ENCODE data around the gene MYLK. TPM values are rescaled to one million over a fixed set of nuclear protein-coding genes. Genes with fewer than 3 reads are reported as not detected.

The MYLK gene
- total and polyA plus RNA-seq, 2 of the 4 experiments (the other 2 are of a cell fraction): 299 to 484 TPM

- Histone ChIP-seq H3K4me2 (ENCODE audit: low read depth, low read length) (no peak overlapping the region), H3K27me3 (ENCODE audit: control insufficient read depth, insufficient read depth, low read length) (no peaks in the 10 kb centered on the region), H4K8ac (ENCODE audit: low read depth in 2 of 2, low read length in 2 of 2) (no peak overlapping the region), H2AK9ac (replicated peaks; ENCODE audit: low read depth, low read length, poor library complexity) (no peak overlapping the region), H2BK20ac (ENCODE audit: low read depth, low read length) (no peak overlapping the region), H3K4me1 (ENCODE audit: control insufficient read depth, insufficient read depth, low read length) (peaks cover 34% of the 10 kb centered on the region), H3K9me1 (ENCODE audit: insufficient read depth, low read length) (peaks cover 30% of the 10 kb centered on the region), H3K9me3 (ENCODE audit: control insufficient read depth, insufficient read depth, low read length) (no peaks in the 10 kb centered on the region), H3K36me3 (ENCODE audit: control insufficient read depth, insufficient read depth, low read length) (peaks cover 76% of the 10 kb centered on the region), H2BK120ac (ENCODE audit: low read depth, low read length) (no peak overlapping the region), H2AFZ (replicated peaks; ENCODE audit: low read length, poor library complexity) (no peak overlapping the region), H3K23ac (ENCODE audit: low read depth, low read length) (no peak overlapping the region), H4K91ac (ENCODE audit: insufficient read depth, low read depth, low read length) (no peak overlapping the region), H3K14ac (replicated peaks; ENCODE audit: low read depth, low read length) (no peak overlapping the region), H3K4me3 (ENCODE audit: insufficient read depth, low read depth, low read length) (no peak overlapping the region), H2BK5ac (ENCODE audit: low read depth, low read length, poor library complexity, severe bottlenecking) (no peak overlapping the region), H4K5ac (ENCODE audit: low read depth, low read length) (no peak overlapping the region), H3K56ac (ENCODE audit: extremely low read depth, insufficient read depth, low read length) (no peak overlapping the region), H3K4ac (ENCODE audit: low read depth, low read length) (no peak overlapping the region), H3K18ac (ENCODE audit: low read depth, low read length) (no peak overlapping the region), H3K9ac (ENCODE audit: low read depth, low read length) (no peak overlapping the region), H2AK5ac (ENCODE audit: low read depth, low read length) (no peak overlapping the region), H2BK15ac (ENCODE audit: low read depth, low read length) (no peak overlapping the region), H3K79me1 (ENCODE audit: low read depth in 1 of 2, low read length in 2 of 2) (peaks cover 7 to 51% of the 10 kb centered on the region in 2 experiments; a peak in 3 of 4 replicates), H3K27ac (ENCODE audit: insufficient read depth, low read length) (no peak overlapping the region), H4K20me1 (ENCODE audit: insufficient read depth, low read length) (peaks cover 1% of the 10 kb centered on the region)
- no TSS peak for BruUV-seq (replicated peaks)
- no peak for DNase-seq
- in situ Hi-C loops (cut with MboI; ENCODE audit: low sequenced_read_pairs): no loop called here
- ATAC-seq (ENCODE audit: low read depth): no peak
- WGBS, 2 experiments (ENCODE audit: extremely low coverage in 2 of 2, insufficient read length in 1 of 2): 100% methylated on average over 1 of the region's 7 CpGs; no CpG with 5 or more reads in 1 of the 2 experiments
- ChIA-PET POLR2A (ENCODE audit: unreplicated experiment) (no interaction called here), CTCF (no interaction called here)
- intact Hi-C loops (cut with micrococcal nuclease): no loop called here
- TF ChIP-seq, protein P1, sequence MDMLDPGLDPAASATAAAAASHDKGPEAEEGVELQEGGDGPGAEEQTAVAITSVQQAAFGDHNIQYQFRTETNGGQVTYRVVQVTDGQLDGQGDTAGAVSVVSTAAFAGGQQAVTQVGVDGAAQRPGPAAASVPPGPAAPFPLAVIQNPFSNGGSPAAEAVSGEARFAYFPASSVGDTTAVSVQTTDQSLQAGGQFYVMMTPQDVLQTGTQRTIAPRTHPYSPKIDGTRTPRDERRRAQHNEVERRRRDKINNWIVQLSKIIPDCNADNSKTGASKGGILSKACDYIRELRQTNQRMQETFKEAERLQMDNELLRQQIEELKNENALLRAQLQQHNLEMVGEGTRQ (IDR thresholded peaks at IDR 0.05; ENCODE audit: low read depth, low read length): no peak
- TF ChIP-seq RAD21 (IDR thresholded peaks at IDR 0.05; ENCODE audit: low read length) (no peak), MAZ (IDR thresholded peaks at IDR 0.05; ENCODE audit: borderline replicate concordance, low read depth, low read length) (no peak), BHLHE40 (IDR thresholded peaks at IDR 0.05; ENCODE audit: low read depth, low read length) (no peak), POLR2A (IDR thresholded peaks at IDR 0.05; ENCODE audit: low read depth, low read length) (no peak), ELK1 (IDR thresholded peaks at IDR 0.05; ENCODE audit: borderline replicate concordance, low read depth, low read length) (no peak), RCOR1 (IDR thresholded peaks at IDR 0.05; ENCODE audit: insufficient replicate concordance, low read length) (no peak), SMC3 (IDR thresholded peaks at IDR 0.05; ENCODE audit: low read depth, low read length) (no peak), MXI1 (IDR thresholded peaks at IDR 0.05; ENCODE audit: borderline replicate concordance, low read depth, low read length) (no peak), CEBPB (IDR thresholded peaks at IDR 0.05; ENCODE audit: low read depth, low read length) (no peak), RFX5 (IDR thresholded peaks at IDR 0.05; ENCODE audit: low read depth, low read length) (no peak), MAFK (IDR thresholded peaks at IDR 0.05; ENCODE audit: low read depth, low read length) (no peak)
- dilution Hi-C loops (cut with HindIII; ENCODE audit: low sequenced_read_pairs, unreplicated experiment): no loop called here
Measured at GRCh38 chr3:123637131-123637530, 247.0 kb downstream of the MYLK start.

Data from IMR-90 (cell line).